Activated CD8-positive, alpha-beta T cell treated with anti-CD3 and anti-CD28 coated beads for 36 hours (primary cell): ENCODE results near the gene OR6B1. TPM values are rescaled to one million over a fixed set of nuclear protein-coding genes. Genes with fewer than 3 reads are reported as not detected.

Experiments
- ATAC-seq: fragments of 200-7000 bp; cut with Tn5 transposase; one replicate; pipeline ENCODE4 v1.10.0; 2021; ENCODE audit warnings: mild to moderate bottlenecking, moderate library complexity
- CTCF ChIA-PET: fragments of 350-600 bp; sonication (Branson Sonifier 250); formaldehyde crosslinking; loops from one replicate; lab custom pipeline; 2021; ENCODE audit warnings: antibody characterized with exemption; lab: Charles Lee
- POLR2A ChIA-PET: fragments of 350-600 bp; sonication (Branson Sonifier 250); formaldehyde crosslinking; loops from one replicate; lab custom pipeline; 2021; ENCODE audit warnings: antibody characterized with exemption; lab: Charles Lee
- DNase-seq: peaks from one replicate; pipeline ENCODE4 v3.0.0-alpha.2; 2020
- H3K27ac Mint-ChIP-seq: one replicate; pipeline ENCODE4 v1.8.0; 2021; ENCODE audit warnings: mild to moderate bottlenecking, mixed read lengths
- H3K27me3 Mint-ChIP-seq: one replicate; pipeline ENCODE4 v1.8.0; 2021; ENCODE audit warnings: mixed read lengths
- H3K36me3 Mint-ChIP-seq: one replicate; pipeline ENCODE4 v1.8.0; 2021; ENCODE audit warnings: low read depth, mixed read lengths
- H3K4me1 Mint-ChIP-seq: one replicate; pipeline ENCODE4 v1.8.0; 2021; ENCODE audit warnings: low read depth, mixed read lengths
- H3K4me3 Mint-ChIP-seq: one replicate; pipeline ENCODE4 v1.8.0; 2021; ENCODE audit warnings: mild to moderate bottlenecking, moderate library complexity, mixed read lengths
- H3K9me3 Mint-ChIP-seq: one replicate; pipeline ENCODE4 v1.8.0; 2021; ENCODE audit warnings: mixed read lengths
- intact Hi-C: fragments of 100-400 bp; cut with micrococcal nuclease; formaldehyde crosslinking; loops from one replicate; pipeline ENCODE4 v1.10.0; 2022
- total RNA-seq, 2 experiments: library from RNA; stranded (reverse); gene quantifications; one replicate each; pipeline ENCODE4 v1.2.3, GENCODE V29; 2021
- TF ChIP-seq, protein P1 (sequence below): fragments of 200-600 bp; IDR thresholded peaks from one replicate; pipeline ENCODE4 v1.8.0; 2022; ENCODE audit warnings: antibody characterized with exemption, mild to moderate bottlenecking

Gene OR6B1
- total RNA-seq, 2 experiments from 2014 or later, result not detected

DNA sequence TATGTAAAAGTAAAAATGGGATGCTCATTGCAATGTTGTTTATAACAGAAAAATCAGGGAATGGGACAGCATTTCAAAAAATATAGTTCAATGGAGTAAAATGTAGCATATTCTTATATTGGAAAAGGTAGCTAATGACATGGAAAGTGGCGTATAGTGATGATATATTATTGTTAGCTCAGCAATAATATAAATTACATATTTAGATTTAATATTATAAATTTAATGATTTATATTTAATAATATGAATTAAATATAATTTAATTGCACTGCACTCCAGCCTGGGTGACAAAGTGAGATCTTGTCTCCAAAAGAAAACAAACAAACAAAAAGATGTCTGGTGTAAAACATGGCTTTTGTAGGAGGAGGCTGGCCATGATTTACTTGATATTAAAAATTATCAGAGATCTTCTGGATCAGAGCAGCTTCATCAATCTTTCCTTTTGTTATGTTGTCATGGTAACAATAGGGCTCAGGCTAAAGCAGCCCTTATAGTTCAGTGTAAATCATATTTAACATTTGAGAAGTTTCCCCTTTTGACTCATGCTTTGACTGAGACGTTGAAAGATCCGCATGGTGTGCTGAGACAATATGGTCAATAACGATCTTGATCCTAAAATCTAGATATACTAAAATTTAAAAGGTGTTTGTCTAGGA is 23.2 kb downstream of the OR6B1 start:
- no peak for DNase-seq
- Mint-ChIP-seq H3K36me3 (no peaks in the 10 kb centered on the region), H3K27ac (no peak overlapping the region), H3K9me3 (no peaks in the 10 kb centered on the region), H3K27me3 (peaks cover 2% of the 10 kb centered on the region), H3K4me1 (peaks cover 7% of the 10 kb centered on the region), H3K4me3 (no peak overlapping the region)
- ATAC-seq, result no peak
- POLR2A ChIA-PET, result no interaction called here
- intact Hi-C loops, result loop anchor here (10.0 kb wide), 1 partner anchor 62 kb away; the partner anchor contains the start of gene OR2A12
- TF ChIP-seq, protein P1, sequence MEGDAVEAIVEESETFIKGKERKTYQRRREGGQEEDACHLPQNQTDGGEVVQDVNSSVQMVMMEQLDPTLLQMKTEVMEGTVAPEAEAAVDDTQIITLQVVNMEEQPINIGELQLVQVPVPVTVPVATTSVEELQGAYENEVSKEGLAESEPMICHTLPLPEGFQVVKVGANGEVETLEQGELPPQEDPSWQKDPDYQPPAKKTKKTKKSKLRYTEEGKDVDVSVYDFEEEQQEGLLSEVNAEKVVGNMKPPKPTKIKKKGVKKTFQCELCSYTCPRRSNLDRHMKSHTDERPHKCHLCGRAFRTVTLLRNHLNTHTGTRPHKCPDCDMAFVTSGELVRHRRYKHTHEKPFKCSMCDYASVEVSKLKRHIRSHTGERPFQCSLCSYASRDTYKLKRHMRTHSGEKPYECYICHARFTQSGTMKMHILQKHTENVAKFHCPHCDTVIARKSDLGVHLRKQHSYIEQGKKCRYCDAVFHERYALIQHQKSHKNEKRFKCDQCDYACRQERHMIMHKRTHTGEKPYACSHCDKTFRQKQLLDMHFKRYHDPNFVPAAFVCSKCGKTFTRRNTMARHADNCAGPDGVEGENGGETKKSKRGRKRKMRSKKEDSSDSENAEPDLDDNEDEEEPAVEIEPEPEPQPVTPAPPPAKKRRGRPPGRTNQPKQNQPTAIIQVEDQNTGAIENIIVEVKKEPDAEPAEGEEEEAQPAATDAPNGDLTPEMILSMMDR, result no peak
- CTCF ChIA-PET, result no interaction called here

DNA sequence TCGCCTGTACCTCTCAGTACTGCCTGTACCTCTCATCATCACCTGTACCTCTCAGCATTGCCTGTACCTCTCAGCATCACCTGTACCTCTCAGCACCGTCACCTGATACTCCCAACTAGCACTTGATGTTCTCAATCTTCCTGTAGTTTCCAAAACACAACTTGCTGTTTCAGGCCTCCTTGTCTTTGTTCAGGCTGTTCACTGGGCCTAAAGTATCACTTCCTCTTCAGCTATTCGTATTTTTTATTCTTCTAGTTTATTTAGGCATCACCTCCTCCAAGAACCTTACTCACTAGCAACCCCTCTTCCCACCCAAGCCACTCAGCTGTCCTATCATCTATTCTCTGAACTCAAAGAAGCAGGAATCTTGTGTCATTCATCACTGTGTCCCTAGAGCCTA is 24.1 kb downstream of the OR6B1 start:
- ATAC-seq (no peak), DNase-seq (no peak)
- Mint-ChIP-seq H3K4me3 (no peak overlapping the region), H3K27ac (no peak overlapping the region), H3K4me1 (peaks cover 7% of the 10 kb centered on the region), H3K27me3 (peaks cover 2% of the 10 kb centered on the region), H3K36me3 (no peaks in the 10 kb centered on the region), H3K9me3 (no peaks in the 10 kb centered on the region)
- CTCF ChIA-PET, result interaction anchor here (0.7 to 1.0 kb wide), 2 partner anchors 9 to 1795 kb away, joined by 3 read pairs; no protein-coding TSS in a partner anchor
- POLR2A ChIA-PET, result no interaction called here
- TF ChIP-seq, protein P1, result no peak
- intact Hi-C loops, result loop anchor here (10.0 kb wide), 1 partner anchor 61 kb away; the partner anchor contains the start of gene OR2A12

DNA sequence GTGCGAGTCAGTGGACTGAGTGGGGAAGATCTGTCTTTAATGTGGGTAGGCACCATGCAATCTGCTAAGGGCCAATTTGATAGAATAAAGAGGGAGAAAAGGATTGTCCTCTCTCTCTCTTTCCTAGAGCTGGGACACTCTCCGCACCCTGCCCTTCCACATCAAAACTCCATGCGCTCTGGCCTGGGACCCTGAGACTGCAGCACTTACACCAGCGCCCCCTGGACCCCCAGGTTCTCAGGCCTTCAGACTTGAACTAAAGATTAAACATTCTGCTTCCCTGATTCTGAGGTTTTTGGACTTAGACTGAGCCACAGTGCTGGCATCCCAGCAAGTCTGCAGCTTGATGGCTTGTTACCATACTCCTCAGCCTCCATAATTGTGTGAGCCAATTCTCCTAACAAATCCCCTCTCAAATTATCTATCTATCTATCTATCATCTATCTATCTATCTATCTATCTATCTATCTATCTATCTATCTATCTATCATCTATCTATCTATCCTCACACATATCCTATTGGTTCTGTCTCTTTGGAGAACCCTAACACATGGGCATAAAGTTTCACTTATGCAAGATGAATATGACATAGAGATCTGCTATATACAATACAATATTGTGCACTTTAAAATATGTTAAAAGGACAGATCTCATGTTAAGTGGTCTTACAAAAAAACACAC is 26.2 kb downstream of the OR6B1 start:
- CTCF ChIA-PET, result no interaction called here
- H3K4me3 Mint-ChIP-seq, result no peak overlapping the region
- peaks cover 6% of the 10 kb centered on the region for H3K27me3 Mint-ChIP-seq
- H3K27ac Mint-ChIP-seq, result no peak overlapping the region
- no peaks in the 10 kb centered on the region for H3K9me3 Mint-ChIP-seq
- TF ChIP-seq, protein P1, result no peak
- peaks cover 7% of the 10 kb centered on the region for H3K4me1 Mint-ChIP-seq
- intact Hi-C loops, result loop anchor here (10.0 kb wide), 1 partner anchor 58 kb away; the partner anchor contains the start of gene OR2A12
- POLR2A ChIA-PET, result no interaction called here
- DNase-seq (no peak), ATAC-seq (no peak)
- H3K36me3 Mint-ChIP-seq, result no peaks in the 10 kb centered on the region

DNA sequence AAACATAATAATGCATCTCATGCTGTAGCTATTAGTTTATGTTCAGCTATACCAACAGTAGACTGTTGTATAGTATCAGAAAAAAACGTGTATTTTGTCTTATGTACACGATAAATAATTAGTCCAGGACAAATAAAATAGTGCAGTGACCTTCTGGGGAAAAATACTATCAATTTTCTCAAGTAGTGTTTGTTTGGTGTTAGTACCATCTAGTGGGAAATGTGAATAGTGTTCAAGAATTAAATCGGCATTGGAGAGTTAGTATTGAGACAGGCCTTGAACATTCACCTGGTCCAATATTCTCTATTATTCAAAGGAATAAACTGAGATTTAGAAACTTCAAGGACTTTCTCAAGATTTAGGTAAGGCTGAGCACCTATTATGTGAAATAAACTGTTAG is 26.9 kb downstream of the OR6B1 start:
- intact Hi-C loops, result loop anchor here (10.0 kb wide), 1 partner anchor 58 kb away; the partner anchor contains the start of gene OR2A12
- H3K27ac Mint-ChIP-seq, result no peak overlapping the region
- H3K27me3 Mint-ChIP-seq, result peaks cover 8% of the 10 kb centered on the region
- DNase-seq, result no peak
- no peaks in the 10 kb centered on the region for H3K9me3 Mint-ChIP-seq
- H3K4me1 Mint-ChIP-seq, result peaks cover 7% of the 10 kb centered on the region
- ChIA-PET CTCF (interaction anchor here (1.0 to 1.4 kb wide), 2 partner anchors 101 to 290 kb away, joined by 5 to 11 read pairs; no protein-coding TSS in a partner anchor), POLR2A (no interaction called here)
- no peak overlapping the region for H3K4me3 Mint-ChIP-seq
- no peaks in the 10 kb centered on the region for H3K36me3 Mint-ChIP-seq
- TF ChIP-seq, protein P1, result no peak
- no peak for ATAC-seq

DNA sequence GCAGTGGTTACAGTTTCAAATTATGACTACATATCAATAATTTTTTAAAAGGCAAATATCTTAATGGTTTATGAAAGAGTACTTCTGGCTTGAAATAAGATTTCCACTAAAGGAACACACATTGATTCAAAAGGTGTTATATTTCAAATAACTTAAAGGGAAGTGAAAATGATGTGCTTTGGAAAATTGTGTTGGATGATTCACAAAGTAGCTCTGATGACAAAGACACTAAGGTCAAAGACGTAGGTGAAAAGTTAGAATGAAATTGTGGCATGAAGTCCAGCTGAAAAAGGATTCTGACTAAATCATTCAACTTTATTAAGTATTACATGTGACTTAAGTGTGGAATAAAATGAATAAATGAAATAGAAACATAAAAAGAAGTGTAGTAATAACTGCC is 27.9 kb downstream of the OR6B1 start:
- Mint-ChIP-seq H3K27me3 (peaks cover 12% of the 10 kb centered on the region), H3K27ac (no peak overlapping the region), H3K36me3 (no peaks in the 10 kb centered on the region), H3K9me3 (no peaks in the 10 kb centered on the region), H3K4me3 (no peak overlapping the region), H3K4me1 (peaks cover 7% of the 10 kb centered on the region)
- intact Hi-C loops, result loop anchor here (10.0 kb wide), 1 partner anchor 57 kb away; the partner anchor contains the start of gene OR2A12
- DNase-seq, result no peak
- peak; percentile 30 for ATAC-seq
- TF ChIP-seq, protein P1, result no peak
- ChIA-PET POLR2A (no interaction called here), CTCF (interaction anchor here (1.0 to 1.4 kb wide), 2 partner anchors 100 to 291 kb away, joined by 5 to 11 read pairs; no protein-coding TSS in a partner anchor)
